GM13976 (cell line): Measurements from ENCODE around the gene FARS2.

Experiments
- DNase-seq: peaks from one replicate; pipeline ENCODE4 v3.0.0; 2012; ENCODE audit warnings: low spot score
- CTCF ChIP-seq: IDR thresholded peaks from 2 replicates; pipeline ENCODE4 v1.5.1; 2012; ENCODE audit warnings: borderline replicate concordance, mild to moderate bottlenecking; ENCODE audit not compliant: insufficient read depth; ENCODE audit errors: extremely low read depth, missing control alignments, control extremely low read depth
- in situ Hi-C: fragments of 300-500 bp; cut with MboI; formaldehyde crosslinking; loops from one replicate; pipeline ENCODE4 v1.12.0; 2022; ENCODE audit warnings: low sequenced_read_pairs, mixed read lengths, inconsistent platforms; ENCODE audit not compliant: unreplicated experiment

FARS2 gene

GRCh38 chr6:5567890-5568289 is 306.6 kb downstream of the FARS2 start:
- DNase-seq, result no peak
- TF ChIP-seq CTCF, result no peak
- in situ Hi-C loops, result no loop called here

GRCh38 chr6:5569491-5569890 is 308.2 kb downstream of the FARS2 start:
- no peak for TF ChIP-seq CTCF
- no peak for DNase-seq
- in situ Hi-C loops, result no loop called here

- TF ChIP-seq CTCF, result no peak
- in situ Hi-C loops, result no loop called here
- no peak for DNase-seq
These were observed 309.3 kb downstream of the FARS2 start for GRCh38 chr6:5570641-5571040.

- in situ Hi-C loops, result no loop called here
These were observed 319.6 kb downstream of the FARS2 start for GRCh38 chr6:5580736-5581581.

GRCh38 chr6:5582762-5583161 is 321.4 kb downstream of the FARS2 start:
- DNase-seq, result no peak
- in situ Hi-C loops, result no loop called here
- no peak for TF ChIP-seq CTCF

More at GRCh38 chr6:5580736-5581581, 319.6 kb downstream of the FARS2 start:
- TF ChIP-seq CTCF, result no peak
- no peak for DNase-seq

GRCh38 chr6:5583528-5583927 is 322.2 kb downstream of the FARS2 start:
- no peak for DNase-seq
- TF ChIP-seq CTCF, result no peak
- in situ Hi-C loops, result no loop called here
